ENCODE data around the gene BEX3.
A peak's percentile ranks its signal among the peaks of the same experiment; 100 is the strongest.

Gene BEX3

DNA sequence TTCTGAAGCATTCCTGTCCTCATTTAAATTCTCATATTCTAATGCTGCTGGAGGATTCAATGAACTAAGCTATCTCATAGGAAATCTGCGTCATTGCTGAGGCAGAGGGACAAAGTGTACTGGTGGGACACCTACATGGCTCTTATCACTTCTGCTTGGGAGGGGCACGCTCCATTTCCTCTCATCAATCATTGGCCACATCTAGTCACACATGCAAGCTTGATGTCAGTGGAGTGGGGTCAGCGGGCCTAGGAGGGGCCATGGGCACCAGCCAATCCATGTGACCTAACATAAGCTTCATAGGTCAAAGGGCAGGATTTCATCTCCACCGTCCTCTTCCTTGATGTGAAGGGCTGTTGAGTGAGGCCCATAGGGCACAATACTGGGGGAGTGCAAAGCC, 21.4 kb downstream of the BEX3 start:
- Mint-ChIP-seq H3K27ac (no peak overlapping the region), H3K36me3 (ENCODE audit: low read depth) (no peaks in the 10 kb centered on the region), H3K27me3 (ENCODE audit: low read depth) (no peaks in the 10 kb centered on the region)

DNA sequence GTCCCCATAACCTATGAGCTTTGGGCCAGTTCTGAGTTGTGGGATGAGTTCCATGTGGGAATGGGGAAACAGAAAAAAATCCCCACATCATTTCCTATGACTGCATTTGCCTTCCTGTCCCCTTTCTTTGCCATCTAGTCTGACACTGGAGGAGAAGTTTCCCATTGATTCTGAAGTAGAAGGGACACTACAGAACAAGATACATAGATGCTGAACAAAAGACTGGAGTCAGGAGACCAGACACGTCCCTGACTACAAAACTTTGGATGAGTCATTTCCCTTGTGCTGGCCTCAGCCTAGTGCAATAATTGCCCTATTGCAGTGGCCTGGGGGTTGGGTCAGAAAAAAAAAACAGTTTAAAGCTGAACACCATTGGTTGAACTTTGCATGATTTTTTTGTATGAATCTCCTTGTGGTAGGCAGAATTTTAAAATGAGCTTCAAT, 22.1 kb downstream of the BEX3 start:
- no peaks in the 10 kb centered on the region for H3K9me3 Mint-ChIP-seq
- no peaks in the 10 kb centered on the region for H3K27me3 Mint-ChIP-seq (ENCODE audit: low read depth)
- H3K4me1 Mint-ChIP-seq: no peaks in the 10 kb centered on the region
- H3K36me3 Mint-ChIP-seq (ENCODE audit: low read depth): no peaks in the 10 kb centered on the region
- no peak overlapping the region for H3K4me3 Mint-ChIP-seq
- TF ChIP-seq, protein P1, sequence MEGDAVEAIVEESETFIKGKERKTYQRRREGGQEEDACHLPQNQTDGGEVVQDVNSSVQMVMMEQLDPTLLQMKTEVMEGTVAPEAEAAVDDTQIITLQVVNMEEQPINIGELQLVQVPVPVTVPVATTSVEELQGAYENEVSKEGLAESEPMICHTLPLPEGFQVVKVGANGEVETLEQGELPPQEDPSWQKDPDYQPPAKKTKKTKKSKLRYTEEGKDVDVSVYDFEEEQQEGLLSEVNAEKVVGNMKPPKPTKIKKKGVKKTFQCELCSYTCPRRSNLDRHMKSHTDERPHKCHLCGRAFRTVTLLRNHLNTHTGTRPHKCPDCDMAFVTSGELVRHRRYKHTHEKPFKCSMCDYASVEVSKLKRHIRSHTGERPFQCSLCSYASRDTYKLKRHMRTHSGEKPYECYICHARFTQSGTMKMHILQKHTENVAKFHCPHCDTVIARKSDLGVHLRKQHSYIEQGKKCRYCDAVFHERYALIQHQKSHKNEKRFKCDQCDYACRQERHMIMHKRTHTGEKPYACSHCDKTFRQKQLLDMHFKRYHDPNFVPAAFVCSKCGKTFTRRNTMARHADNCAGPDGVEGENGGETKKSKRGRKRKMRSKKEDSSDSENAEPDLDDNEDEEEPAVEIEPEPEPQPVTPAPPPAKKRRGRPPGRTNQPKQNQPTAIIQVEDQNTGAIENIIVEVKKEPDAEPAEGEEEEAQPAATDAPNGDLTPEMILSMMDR (IDR thresholded peaks at IDR 0.05; ENCODE audit: unreplicated experiment in 3 of 3): no peak
- no peak overlapping the region for H3K27ac Mint-ChIP-seq

More for the DNA sequence above, 21.4 kb downstream of the BEX3 start:
- TF ChIP-seq, protein P1 (IDR thresholded peaks at IDR 0.05; ENCODE audit: unreplicated experiment in 3 of 3): no peak
- Mint-ChIP-seq H3K9me3 (no peaks in the 10 kb centered on the region), H3K4me3 (no peak overlapping the region), H3K4me1 (no peaks in the 10 kb centered on the region)

DNA sequence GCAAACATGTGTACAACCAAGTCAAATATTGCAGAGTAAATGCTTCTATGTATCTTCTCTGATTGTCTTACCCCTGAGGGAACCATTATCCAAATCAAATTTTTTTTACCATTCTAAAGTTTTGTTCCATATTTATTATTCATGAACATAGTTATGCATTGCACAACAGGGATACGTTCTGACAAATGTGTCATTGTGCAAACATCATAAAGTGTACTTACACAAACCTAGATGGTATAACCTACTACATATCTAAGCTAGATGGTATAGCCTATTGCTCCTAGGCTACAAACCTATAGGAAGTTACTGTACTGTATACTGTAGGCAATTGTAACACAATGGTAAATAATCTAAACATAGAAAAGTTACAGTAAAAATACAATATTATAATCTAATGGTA, 23.4 kb downstream of the BEX3 start:
- H3K9me3 Mint-ChIP-seq: no peaks in the 10 kb centered on the region
- H3K27me3 Mint-ChIP-seq (ENCODE audit: low read depth): no peaks in the 10 kb centered on the region

GRCh38 chrX:103400931-103401330, 24.6 kb downstream of the BEX3 start:
- Mint-ChIP-seq H3K9me3 (peaks cover 3% of the 10 kb centered on the region), H3K27me3 (ENCODE audit: low read depth) (no peaks in the 10 kb centered on the region), H3K4me3 (no peak overlapping the region), H3K4me1 (peaks cover 9% of the 10 kb centered on the region), H3K36me3 (ENCODE audit: low read depth) (no peaks in the 10 kb centered on the region), H3K27ac (no peak overlapping the region)
- TF ChIP-seq, protein P1 (IDR thresholded peaks at IDR 0.05; ENCODE audit: unreplicated experiment in 3 of 3): no peak

More for the DNA sequence above, 23.4 kb downstream of the BEX3 start:
- H3K4me3 Mint-ChIP-seq: no peak overlapping the region
- TF ChIP-seq, protein P1 (IDR thresholded peaks at IDR 0.05; ENCODE audit: unreplicated experiment in 3 of 3): no peak
- H3K27ac Mint-ChIP-seq: no peak overlapping the region
- peaks cover 8% of the 10 kb centered on the region for H3K4me1 Mint-ChIP-seq
- H3K36me3 Mint-ChIP-seq (ENCODE audit: low read depth): no peaks in the 10 kb centered on the region

DNA sequence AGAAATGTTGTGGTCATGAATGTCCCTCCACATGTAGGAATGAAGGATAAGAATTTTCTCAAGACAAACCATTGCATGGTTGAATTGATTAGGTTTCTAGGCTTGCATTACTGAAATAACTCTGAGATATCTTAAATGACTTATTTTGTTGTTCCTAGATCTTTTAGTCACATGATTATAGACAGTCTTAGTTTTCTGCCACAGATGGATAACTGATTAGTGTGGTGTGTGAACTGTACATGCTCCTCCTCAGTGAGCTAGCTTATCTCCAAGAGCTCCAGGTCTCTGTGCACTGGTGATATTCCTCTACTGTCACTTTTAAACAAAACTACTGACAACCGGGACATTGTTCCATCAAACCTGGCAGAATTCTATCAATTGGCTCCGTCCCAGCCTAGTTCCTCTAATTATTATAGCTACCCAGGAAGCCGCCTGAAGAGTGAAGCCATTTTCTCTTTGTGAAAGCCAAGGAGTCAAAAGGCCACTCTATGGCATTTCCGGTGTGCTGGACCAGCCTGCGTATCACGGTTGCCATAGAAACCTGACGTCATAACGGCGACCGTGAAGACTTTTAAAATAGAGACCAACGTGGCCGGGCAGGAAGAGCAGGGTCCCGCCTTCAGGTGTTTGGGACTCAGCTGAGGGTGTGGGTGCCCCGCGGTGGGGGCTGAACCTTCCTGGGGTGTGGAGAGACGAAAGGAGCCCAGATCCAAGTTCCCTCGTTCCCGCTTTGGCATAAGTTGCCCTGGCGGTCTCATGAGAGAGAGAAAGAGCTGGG, 28.1 kb downstream of the BEX3 start:
- Mint-ChIP-seq H3K4me3 (peak overlapping the region; percentile 90 to 94 (median 90)), H3K4me1 (peaks cover 9% of the 10 kb centered on the region), H3K9me3 (peaks cover 3% of the 10 kb centered on the region), H3K27ac (peak overlapping the region; percentile 70 to 84 (median 81)), H3K36me3 (ENCODE audit: low read depth) (peaks cover 1% of the 10 kb centered on the region), H3K27me3 (ENCODE audit: low read depth) (no peaks in the 10 kb centered on the region)
- TF ChIP-seq, protein P1 (IDR thresholded peaks at IDR 0.05; ENCODE audit: unreplicated experiment in 3 of 3): no peak

- peaks cover 9% of the 10 kb centered on the region for H3K4me1 Mint-ChIP-seq
- H3K27me3 Mint-ChIP-seq (ENCODE audit: low read depth): no peaks in the 10 kb centered on the region
- H3K9me3 Mint-ChIP-seq: peaks cover 3% of the 10 kb centered on the region
- TF ChIP-seq, protein P1 (IDR thresholded peaks at IDR 0.05; ENCODE audit: unreplicated experiment in 3 of 3): no peak
- peaks cover 5% of the 10 kb centered on the region for H3K36me3 Mint-ChIP-seq (ENCODE audit: low read depth)
- H3K27ac Mint-ChIP-seq: peak overlapping the region; percentile 70 to 84 (median 81)
- H3K4me3 Mint-ChIP-seq: peak overlapping the region; percentile 90 to 94 (median 90)
Measured at GRCh38 chrX:103405009-103405333, 28.6 kb downstream of the BEX3 start.
